CD4-positive, alpha-beta T cell treated with Interleukin-2 at 100 ng/mL for 4 hours (primary cell): ENCODE data around the gene GLTPD2.

Experiments
- DNase-seq: peaks from one replicate; pipeline ENCODE4 v3.0.0-alpha.2; 2020; ENCODE audit warnings: low spot score

The GLTPD2 gene

DNA sequence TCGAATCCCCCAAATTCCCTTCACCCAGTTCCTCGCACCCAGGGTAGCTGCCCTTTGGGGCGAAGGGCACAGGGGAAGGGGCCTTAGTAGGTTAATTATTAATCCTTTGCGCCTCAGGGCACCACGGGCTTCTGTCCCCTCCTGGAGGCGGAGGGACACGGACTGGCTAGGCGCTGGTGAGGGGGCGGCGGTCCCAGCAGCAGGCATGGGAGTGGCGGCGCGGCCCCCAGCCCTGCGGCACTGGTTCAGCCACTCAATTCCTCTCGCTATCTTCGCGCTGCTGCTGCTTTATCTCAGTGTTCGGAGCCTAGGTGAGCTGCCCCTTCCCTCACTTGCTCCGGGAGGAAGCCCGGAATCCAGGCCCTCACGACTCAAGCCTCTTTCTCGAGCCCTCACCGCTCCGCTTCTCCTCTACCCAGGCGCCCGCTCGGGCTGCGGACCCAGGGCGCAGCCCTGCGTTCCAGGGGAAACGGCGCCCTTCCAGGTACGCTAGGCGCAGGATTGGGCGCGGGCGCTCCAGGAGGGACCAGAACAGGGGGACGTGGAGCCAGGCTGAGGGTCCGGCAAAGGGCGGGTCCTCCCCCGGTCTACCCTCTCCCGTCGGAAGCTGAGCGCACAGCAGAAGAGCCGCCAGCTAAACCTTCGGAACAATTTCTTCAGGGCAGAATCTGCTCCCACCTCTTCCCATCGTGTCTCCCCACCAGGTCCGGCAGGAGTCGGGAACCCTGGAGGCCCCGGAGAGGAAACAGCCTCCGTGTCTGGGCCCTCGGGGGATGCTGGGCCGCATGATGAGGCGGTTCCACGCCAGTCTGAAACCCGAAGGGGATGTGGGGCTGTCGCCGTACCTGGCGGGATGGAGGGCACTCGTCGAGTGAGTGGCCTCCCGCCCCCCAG, at the start of gene GLTPD2:
GLTPD2 (plus strand) TSS at position 158 of the 894 bp plus-strand sequence; CDS start at position 206, 48 bp downstream.
- DNase-seq = no peak

GRCh38 chr17:4739122-4740024, 49.4 kb upstream of the GLTPD2 start, which contains the start of the genes CXCL16 and ZMYND15:
TSS of gene CXCL16 (minus strand) at chr17:4739928. CDS start at chr17:4739339, 589 bp downstream.
TSS of gene ZMYND15 (plus strand) at chr17:4739833. CDS start at chr17:4740549, 716 bp downstream.
- DNase-seq = peak; percentile 51

DNA sequence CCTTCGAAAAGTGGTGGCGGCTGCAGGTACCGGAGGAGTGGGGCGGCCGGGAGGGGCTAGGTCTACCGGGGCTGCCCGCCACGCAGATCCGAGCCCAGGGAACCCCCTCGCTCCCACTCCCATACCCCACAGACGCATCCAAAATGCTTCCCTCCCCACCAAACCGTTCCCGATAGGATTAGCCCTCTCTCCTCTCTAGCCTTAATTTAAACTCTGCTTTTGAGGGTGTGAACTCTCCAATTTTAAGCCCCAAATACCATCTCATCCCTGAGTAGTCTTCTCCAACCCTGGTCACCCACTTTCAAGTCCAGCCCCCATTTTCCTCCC, 48.8 kb upstream of the GLTPD2 start:
- no peak for DNase-seq

- DNase-seq = no peak
Measured at GRCh38 chr17:4740584-4740983, 48.2 kb upstream of the GLTPD2 start.

DNA sequence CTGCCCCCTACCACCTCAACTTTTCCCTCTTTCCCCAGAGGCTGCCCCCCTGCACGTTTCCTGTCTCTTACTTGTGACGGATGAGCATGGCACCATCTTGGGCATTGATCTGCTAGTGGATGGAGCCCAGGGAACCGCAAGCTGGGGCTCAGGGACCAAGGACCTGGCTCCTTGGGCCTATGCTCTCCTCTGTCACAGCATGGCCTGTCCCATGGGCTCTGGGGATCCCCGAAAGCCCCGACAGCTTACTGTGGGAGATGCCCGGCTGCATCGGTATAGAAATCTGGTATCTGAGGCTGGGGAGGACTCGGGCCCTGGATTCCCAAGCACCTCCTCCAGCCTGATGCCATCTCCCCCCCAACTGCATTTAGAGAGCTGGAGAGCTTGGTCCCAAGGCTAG, 47.2 kb upstream of the GLTPD2 start:
- DNase-seq = no peak

GRCh38 chr17:4742133-4742532, 46.6 kb upstream of the GLTPD2 start:
- no peak for DNase-seq

GRCh38 chr17:4742629-4743028, 46.1 kb upstream of the GLTPD2 start:
- no peak for DNase-seq

DNA sequence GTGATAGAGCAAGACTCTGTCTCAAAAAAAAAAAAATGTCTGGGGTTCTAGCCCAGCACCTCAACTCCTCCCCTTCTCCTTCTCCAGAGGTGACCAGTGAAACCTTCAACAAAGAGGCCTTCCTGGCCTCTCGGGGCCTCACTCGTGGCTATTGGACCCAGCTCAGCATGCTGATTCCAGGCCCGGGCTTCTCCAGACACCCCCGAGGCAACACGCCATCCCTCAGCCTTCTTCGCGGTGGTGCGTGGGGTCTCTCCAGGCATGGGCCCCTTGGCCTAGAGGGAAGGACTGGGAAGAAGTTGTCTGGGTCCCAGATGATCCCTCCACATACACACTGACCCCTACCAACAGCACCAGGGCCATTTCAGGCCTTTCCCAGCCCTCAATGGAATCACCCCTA, 45.5 kb upstream of the GLTPD2 start:
- DNase-seq = no peak

GRCh38 chr17:4743898-4744297, 44.9 kb upstream of the GLTPD2 start:
- DNase-seq = no peak

GRCh38 chr17:4744999-4745969, 43.5 kb upstream of the GLTPD2 start:
- DNase-seq = no peak

DNA sequence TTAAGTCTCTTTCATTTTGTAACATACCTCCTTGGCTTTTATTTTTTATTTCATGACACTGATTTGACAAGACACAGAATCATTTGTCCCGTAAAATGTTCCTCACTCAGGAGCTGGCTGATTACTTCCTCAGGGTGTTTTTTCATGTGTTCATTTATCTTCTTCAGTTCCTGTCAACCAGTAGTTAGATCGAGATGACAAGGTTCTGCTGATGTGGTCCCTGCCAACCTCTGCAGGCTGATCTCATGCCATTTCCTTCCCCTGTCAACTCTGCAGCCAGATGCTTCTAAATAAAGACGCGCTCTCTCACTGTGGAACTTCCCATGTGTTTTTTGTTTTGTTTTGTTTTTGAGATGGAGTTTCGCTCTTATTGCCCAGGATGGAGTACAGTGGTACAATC, 40.9 kb upstream of the GLTPD2 start:
- DNase-seq = peak; percentile 47

GRCh38 chr17:4748686-4749085, 40.1 kb upstream of the GLTPD2 start:
- DNase-seq = no peak

GRCh38 chr17:4750606-4751005, 38.2 kb upstream of the GLTPD2 start:
- DNase-seq = no peak

DNA sequence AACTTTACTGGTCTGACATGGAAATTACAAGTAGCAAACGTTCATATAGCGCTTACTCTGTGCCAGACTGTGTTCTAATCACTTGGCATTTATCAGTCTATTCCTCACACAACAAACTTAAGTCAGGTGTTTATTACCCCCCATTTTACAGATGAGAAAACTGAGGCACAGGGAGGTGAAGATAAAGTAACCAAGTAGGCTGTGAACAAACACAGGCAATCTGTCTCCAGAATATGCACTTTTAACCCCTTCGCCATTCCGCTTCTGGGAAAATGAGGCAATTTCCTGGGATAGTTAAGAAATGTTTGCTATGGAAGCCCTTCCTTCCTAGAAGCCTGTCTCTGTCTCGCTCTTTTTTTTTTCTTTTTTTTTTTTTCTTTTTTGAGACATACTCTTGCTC, 36.8 kb upstream of the GLTPD2 start:
- no peak for DNase-seq

DNA sequence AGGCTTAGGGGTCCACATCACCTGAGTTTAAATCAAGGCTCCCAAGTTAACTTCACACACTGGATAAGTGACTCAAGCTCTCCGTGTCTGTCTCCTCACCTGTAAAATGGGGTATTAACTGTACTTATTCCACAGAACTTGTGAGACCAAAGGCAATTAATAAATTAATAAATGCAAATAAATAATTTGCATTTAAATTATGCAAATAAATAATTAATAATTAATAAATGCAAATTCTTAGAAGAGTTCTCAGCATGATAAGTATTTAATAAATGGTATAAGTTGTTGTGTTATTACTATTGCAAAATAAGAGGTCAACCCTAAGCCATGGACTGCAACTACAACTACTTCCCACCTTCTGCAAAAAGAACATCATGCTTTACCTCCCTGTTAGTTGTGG, 35.4 kb upstream of the GLTPD2 start:
- no peak for DNase-seq

DNA sequence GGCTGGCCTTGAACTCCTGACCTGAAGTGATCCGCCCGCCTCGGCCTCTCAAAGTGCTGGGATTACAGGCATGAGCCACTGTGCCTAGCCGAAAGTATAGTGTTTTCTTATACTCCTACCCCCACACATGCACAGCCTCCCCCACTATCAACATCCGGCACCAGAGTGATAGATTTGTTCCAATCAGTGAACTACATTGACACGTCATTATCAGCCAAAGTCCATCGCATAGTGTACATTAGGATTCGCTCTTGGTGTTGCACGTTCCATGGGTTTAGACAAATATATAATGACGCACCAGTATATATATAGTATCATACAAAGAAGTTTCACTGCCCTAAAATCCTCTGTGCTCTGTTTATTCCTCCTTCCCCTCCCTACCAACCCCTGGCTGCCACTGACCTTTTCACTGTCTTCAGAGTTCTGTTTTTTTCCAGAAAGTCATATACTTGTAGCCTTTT, 29.0 kb upstream of the GLTPD2 start:
- no peak for DNase-seq

GRCh38 chr17:4764595-4764994, 24.2 kb upstream of the GLTPD2 start:
- DNase-seq = no peak

DNA sequence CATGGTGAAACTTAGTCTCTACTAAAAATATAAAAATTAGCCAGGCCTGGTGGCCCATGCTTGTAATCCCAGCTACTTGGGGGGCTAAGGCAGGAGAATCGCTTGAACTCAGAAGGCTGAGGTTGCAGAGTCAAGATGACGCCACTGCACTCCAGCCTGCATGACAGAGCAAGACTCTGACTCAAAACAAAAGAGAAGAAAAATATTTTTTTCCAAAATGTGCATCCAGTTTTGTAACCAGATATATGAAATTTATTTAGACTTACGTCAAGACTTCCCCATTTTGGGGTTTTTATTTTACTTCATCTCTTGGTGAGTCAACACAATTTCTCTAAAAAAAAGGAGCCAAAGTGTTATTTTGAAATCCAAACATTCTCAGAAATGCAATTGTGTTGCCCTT, 22.6 kb upstream of the GLTPD2 start:
- DNase-seq = no peak

GRCh38 chr17:4766723-4767122, 22.0 kb upstream of the GLTPD2 start:
- DNase-seq = no peak

DNA sequence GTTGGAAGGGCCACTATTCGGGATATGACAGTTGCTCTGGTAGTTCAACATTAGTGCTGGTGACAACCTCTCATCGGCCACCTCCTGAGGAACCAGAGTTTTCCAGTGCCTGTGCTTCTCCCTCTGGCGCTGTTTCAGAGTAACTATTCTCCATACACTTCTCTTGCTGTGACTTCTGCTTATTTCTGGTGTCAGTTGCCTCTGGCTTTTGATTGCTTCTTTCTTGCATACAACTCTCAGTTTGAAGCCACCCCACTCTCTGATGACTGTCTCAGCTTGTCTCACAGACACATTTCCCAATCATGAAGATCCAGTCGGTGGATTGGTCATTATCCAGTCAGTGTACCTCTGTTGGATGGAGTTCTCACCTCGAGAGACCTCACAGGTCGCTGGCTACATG, 20.5 kb upstream of the GLTPD2 start:
- DNase-seq = no peak

GRCh38 chr17:4769628-4770027, 19.1 kb upstream of the GLTPD2 start:
- no peak for DNase-seq
